Right atrium auricular region (tissue), 2 donors: ENCODE results near the gene UMAD1. TPM values are rescaled to one million over a fixed set of nuclear protein-coding genes. Genes with fewer than 3 reads are reported as not detected.

ENCODE experiments used
- DNase-seq: peaks from one replicate; pipeline ENCODE4 v3.0.0-alpha.2; 2019; ENCODE audit warnings: low spot score
- H3K27ac ChIP-seq, 2 donors: fragments of 200-600 bp; sonication (generic); 1 replicate in 1 of 2; 2 replicates in 1 of 2; pipeline ENCODE4 v1.5.1; 2016 to 2019
- H3K27me3 ChIP-seq, 2 donors: fragments of 200-600 bp; sonication (generic); one replicate each; pipeline versions ENCODE4 v1.5.1 to v1.6.0; 2017 to 2019
- H3K36me3 ChIP-seq: fragments of 200-600 bp; sonication (generic); one replicate; pipeline ENCODE4 v1.5.1; 2016
- H3K4me1 ChIP-seq, 2 donors: fragments of 200-600 bp; sonication (generic); one replicate each; pipeline versions ENCODE4 v1.5.1 to v1.6.0; 2017 to 2019
- H3K4me3 ChIP-seq, 2 donors: fragments of 200-600 bp; sonication (generic); 1 replicate in 1 of 2; 2 replicates in 1 of 2; pipeline ENCODE4 v1.5.1; 2017 to 2019; ENCODE audit warnings: mild to moderate bottlenecking in 1 of 2, moderate library complexity in 1 of 2
- H3K9me3 ChIP-seq, 2 donors: fragments of 200-600 bp; sonication (generic); one replicate each; pipeline ENCODE4 v1.5.1; 2019
- total RNA-seq, 2 donors: library from RNA; depleted of rRNA; stranded (reverse); fragments of >200 nt; gene quantifications; one replicate each; pipeline ENCODE4 v1.1.0, GENCODE V29; 2016
- TF ChIP-seq, protein P1 (sequence below), 2 donors: fragments of 200-600 bp; sonication (generic); IDR thresholded peaks; one replicate each; pipeline ENCODE4 v1.5.1; 2019; ENCODE audit warnings: antibody characterized with exemption in 2 of 2

Gene UMAD1
- total RNA-seq, 2 donors from 2014 or later: 9.2 to 17.7 TPM

- H3K4me1 ChIP-seq: no peaks in the 10 kb centered on the region
- DNase-seq: no peak
- H3K36me3 ChIP-seq: no peaks in the 10 kb centered on the region
- H3K27ac ChIP-seq: no peak overlapping the region
- no peaks in the 10 kb centered on the region for H3K9me3 ChIP-seq
- H3K27me3 ChIP-seq: no peaks in the 10 kb centered on the region
- H3K4me3 ChIP-seq: no peak overlapping the region
- TF ChIP-seq, protein P1, sequence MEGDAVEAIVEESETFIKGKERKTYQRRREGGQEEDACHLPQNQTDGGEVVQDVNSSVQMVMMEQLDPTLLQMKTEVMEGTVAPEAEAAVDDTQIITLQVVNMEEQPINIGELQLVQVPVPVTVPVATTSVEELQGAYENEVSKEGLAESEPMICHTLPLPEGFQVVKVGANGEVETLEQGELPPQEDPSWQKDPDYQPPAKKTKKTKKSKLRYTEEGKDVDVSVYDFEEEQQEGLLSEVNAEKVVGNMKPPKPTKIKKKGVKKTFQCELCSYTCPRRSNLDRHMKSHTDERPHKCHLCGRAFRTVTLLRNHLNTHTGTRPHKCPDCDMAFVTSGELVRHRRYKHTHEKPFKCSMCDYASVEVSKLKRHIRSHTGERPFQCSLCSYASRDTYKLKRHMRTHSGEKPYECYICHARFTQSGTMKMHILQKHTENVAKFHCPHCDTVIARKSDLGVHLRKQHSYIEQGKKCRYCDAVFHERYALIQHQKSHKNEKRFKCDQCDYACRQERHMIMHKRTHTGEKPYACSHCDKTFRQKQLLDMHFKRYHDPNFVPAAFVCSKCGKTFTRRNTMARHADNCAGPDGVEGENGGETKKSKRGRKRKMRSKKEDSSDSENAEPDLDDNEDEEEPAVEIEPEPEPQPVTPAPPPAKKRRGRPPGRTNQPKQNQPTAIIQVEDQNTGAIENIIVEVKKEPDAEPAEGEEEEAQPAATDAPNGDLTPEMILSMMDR (IDR thresholded peaks at IDR 0.05): no peak
Observed at GRCh38 chr7:7783001-7783400, 142.4 kb downstream of the UMAD1 start.

DNA sequence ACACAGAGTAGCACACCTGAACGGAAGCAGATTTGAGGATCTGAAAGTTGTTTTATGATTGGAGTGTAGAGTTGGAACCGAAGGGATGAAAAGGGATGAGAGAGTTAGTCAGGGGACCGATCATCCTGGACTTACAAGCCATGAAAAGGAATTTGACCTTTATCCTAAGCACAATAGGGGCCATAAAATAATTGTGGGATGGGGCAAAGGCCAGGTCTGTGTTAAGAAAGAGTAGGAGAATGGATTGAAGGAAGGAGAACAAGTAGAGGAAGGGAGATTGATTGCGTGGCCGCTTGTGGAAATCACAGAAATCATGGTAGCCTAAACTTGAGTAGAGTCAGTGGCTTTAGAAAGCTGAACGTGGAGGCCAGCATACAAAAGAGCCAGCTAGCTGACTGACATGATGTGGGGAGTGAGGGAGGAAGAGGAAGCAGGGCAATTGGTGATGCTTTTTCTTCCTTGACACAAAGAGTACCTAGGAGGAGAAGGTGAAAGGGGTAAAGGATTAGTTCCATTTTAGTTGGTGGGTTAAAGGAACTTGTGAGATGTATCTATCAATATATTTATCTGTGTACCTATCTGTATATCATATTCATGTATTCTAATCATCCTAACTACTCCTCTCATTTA is 144.9 kb downstream of the UMAD1 start:
- TF ChIP-seq, protein P1 (IDR thresholded peaks at IDR 0.05): no peak
- no peak for DNase-seq
- H3K27ac ChIP-seq: no peak overlapping the region
- no peak overlapping the region for H3K4me3 ChIP-seq
- H3K27me3 ChIP-seq: no peaks in the 10 kb centered on the region
- no peaks in the 10 kb centered on the region for H3K36me3 ChIP-seq
- H3K9me3 ChIP-seq: no peaks in the 10 kb centered on the region
- H3K4me1 ChIP-seq: no peaks in the 10 kb centered on the region

DNA sequence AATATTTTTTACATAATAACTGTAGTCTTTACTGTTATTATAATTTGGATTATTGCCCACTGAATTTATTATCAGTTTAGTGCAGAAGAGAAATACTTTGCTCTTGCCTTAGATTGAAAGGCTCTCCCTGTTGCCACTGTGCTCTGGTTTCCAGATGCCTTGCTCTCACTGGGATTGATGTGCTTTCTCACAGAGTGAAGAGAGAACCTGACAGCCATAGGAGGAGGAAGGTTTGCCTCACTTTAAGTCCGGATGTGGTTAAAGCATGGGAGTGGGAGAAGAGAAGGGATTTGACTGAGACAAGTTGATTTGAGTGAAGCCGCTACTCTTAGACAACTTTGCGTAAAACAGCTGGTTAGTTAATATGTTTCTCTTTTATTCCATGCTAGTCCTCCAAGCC is 146.0 kb downstream of the UMAD1 start:
- no peaks in the 10 kb centered on the region for H3K9me3 ChIP-seq
- no peak overlapping the region for H3K4me3 ChIP-seq
- H3K27me3 ChIP-seq: no peaks in the 10 kb centered on the region
- DNase-seq: no peak
- TF ChIP-seq, protein P1 (IDR thresholded peaks at IDR 0.05): no peak
- no peaks in the 10 kb centered on the region for H3K4me1 ChIP-seq
- H3K36me3 ChIP-seq: no peaks in the 10 kb centered on the region
- H3K27ac ChIP-seq: no peak overlapping the region

DNA sequence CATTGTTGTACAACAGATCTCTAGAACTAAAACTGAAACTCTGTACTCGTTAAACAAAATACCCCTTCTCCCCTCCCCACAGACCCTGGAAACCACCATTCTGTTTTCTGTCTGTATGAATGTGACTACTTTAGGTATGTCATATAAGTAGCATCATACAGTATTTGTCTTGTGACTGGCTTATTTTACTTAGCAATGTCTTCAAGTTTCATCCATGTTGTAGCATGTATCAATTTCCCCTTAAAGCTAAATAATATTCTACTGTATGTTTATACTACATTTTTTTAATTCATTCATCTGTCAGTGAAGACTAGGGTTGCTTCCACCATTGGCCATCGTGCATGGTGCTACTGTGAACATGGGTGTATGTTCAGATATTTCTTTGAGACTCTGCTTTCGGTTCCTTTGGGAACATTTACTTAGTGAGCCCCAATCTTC is 149.0 kb downstream of the UMAD1 start:
- no peak for DNase-seq
- no peaks in the 10 kb centered on the region for H3K4me1 ChIP-seq
- no peak overlapping the region for H3K4me3 ChIP-seq
- no peak overlapping the region for H3K27ac ChIP-seq
- no peaks in the 10 kb centered on the region for H3K27me3 ChIP-seq
- TF ChIP-seq, protein P1 (IDR thresholded peaks at IDR 0.05): no peak
- no peaks in the 10 kb centered on the region for H3K9me3 ChIP-seq
- no peaks in the 10 kb centered on the region for H3K36me3 ChIP-seq

DNA sequence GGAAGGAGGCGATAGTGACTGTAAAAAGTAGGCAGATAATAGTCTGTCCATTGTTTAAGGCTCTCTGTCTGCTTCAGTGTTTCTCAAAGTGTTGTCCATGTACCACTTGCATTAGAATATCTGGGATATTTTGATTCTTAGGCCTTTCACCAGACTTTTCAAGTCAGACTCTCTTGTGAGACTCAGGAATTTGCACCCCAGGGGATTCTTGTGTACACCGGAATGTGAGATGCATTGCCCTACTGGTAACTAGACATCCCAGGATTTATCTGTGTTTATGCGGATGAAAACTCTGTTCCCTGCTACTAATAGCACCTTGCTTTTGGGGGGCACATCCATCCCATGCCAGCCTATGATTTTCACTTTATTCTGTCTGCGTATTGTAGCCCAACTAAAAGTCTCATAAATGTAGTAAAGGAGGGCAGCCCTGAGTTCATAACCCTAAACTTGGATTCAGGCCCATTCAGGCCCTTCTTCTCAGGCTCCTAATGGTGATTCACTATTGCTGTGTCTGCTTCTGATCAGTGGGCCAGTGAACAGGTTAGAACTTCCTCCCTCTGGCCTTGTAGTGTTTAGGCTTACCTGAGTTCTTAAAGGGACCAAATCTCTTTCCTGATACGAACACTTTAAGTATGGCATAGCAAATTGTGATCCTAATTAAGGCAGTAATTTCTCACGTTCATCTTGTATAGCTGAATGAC is 149.6 kb downstream of the UMAD1 start:
- Histone ChIP-seq H3K9me3 (no peaks in the 10 kb centered on the region), H3K4me3 (no peak overlapping the region), H3K4me1 (no peaks in the 10 kb centered on the region), H3K27me3 (no peaks in the 10 kb centered on the region), H3K36me3 (no peaks in the 10 kb centered on the region), H3K27ac (no peak overlapping the region)
- TF ChIP-seq, protein P1 (IDR thresholded peaks at IDR 0.05): no peak
- no peak for DNase-seq
